22Rv1 (cell line): ENCODE data around the gene PIK3C2B.
A peak's percentile ranks its signal among the peaks of the same experiment; 100 is the strongest.

Experiments
- ZFX ChIP-seq: fragments of 450-650 bp; IDR thresholded peaks from 2 replicates; pipeline ENCODE4 v1.6.1; 2017; ENCODE audit warnings: antibody characterized with exemption, borderline replicate concordance
- TF ChIP-seq, protein P1 (sequence below): fragments of 450-650 bp; IDR thresholded peaks from 2 replicates; pipeline ENCODE4 v1.5.1; 2017; ENCODE audit warnings: mild to moderate bottlenecking

GRCh38 chr1:204478172-204478899 is 16.3 kb downstream of the PIK3C2B start:
- TF ChIP-seq, protein P1, sequence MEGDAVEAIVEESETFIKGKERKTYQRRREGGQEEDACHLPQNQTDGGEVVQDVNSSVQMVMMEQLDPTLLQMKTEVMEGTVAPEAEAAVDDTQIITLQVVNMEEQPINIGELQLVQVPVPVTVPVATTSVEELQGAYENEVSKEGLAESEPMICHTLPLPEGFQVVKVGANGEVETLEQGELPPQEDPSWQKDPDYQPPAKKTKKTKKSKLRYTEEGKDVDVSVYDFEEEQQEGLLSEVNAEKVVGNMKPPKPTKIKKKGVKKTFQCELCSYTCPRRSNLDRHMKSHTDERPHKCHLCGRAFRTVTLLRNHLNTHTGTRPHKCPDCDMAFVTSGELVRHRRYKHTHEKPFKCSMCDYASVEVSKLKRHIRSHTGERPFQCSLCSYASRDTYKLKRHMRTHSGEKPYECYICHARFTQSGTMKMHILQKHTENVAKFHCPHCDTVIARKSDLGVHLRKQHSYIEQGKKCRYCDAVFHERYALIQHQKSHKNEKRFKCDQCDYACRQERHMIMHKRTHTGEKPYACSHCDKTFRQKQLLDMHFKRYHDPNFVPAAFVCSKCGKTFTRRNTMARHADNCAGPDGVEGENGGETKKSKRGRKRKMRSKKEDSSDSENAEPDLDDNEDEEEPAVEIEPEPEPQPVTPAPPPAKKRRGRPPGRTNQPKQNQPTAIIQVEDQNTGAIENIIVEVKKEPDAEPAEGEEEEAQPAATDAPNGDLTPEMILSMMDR = peak; percentile 10; the same call in 1 of the 2 replicates
- TF ChIP-seq ZFX = no peak
